ENCODE results near the gene ANGPTL1. TPM values are rescaled to one million over a fixed set of nuclear protein-coding genes. Genes with fewer than 3 reads are reported as not detected.

ANGPTL1 gene
- total and polyA plus RNA-seq, 4 donors = 0.93 to 11.2 (median 4.1) TPM

GRCh38 chr1:178899402-178899801, 28.5 kb upstream of the ANGPTL1 start:
- Histone ChIP-seq H3K27me3 (ENCODE audit: control insufficient read depth in 4 of 4, insufficient read depth in 4 of 4, low read length in 3 of 4) (no peaks in the 10 kb centered on the region), H3K4me1 (ENCODE audit: control insufficient read depth in 4 of 4, insufficient read depth in 4 of 4, low read length in 3 of 4) (no peaks in the 10 kb centered on the region), H3K4me3 (ENCODE audit: low read depth in 1 of 3, low read length in 3 of 3) (no peak overlapping the region), H3K9me3 (ENCODE audit: control insufficient read depth in 4 of 4, low read length in 3 of 4) (no peaks in the 10 kb centered on the region), H3K9ac (ENCODE audit: low read depth in 1 of 2, low read length in 2 of 2) (no peak overlapping the region), H3K36me3 (ENCODE audit: control insufficient read depth in 4 of 4, insufficient read depth in 3 of 4, low read depth in 1 of 4, low read length in 3 of 4) (peaks cover 0 to 2% (median under 1%) of the 10 kb centered on the region in 4 donors), H3K27ac (ENCODE audit: low read depth in 1 of 2, low read length in 2 of 2) (peak overlapping the region in 1 of 2 donors; percentile 8)
- no peak for DNase-seq (ENCODE audit: low spot score)
- TF ChIP-seq RXRA (IDR thresholded peaks at IDR 0.05) (no peak), MAX (IDR thresholded peaks at IDR 0.05) (no peak), TAF1 (conservative IDR thresholded peaks at IDR 0.05) (no peak), FOXA1 (IDR thresholded peaks at IDR 0.05) (no peak), ZBTB33 (IDR thresholded peaks at IDR 0.05) (no peak), HNF4A (conservative IDR thresholded peaks at IDR 0.05) (no peak), FOXA2 (IDR thresholded peaks at IDR 0.05) (no peak), REST (IDR thresholded peaks at IDR 0.05) (no peak), HNF4G (IDR thresholded peaks at IDR 0.05) (no peak), GABPA (IDR thresholded peaks at IDR 0.05 in 1 of 2, conservative IDR thresholded peaks at IDR 0.05 in 1 of 2) (no peak), YY1 (IDR thresholded peaks at IDR 0.05) (no peak), SP1 (IDR thresholded peaks at IDR 0.05) (no peak)
- 80% methylated on average over 2 of the region's 2 CpGs for WGBS

GRCh38 chr1:178898401-178898800, 27.5 kb upstream of the ANGPTL1 start:
- Histone ChIP-seq H3K27me3 (ENCODE audit: control insufficient read depth in 4 of 4, insufficient read depth in 4 of 4, low read length in 3 of 4) (no peaks in the 10 kb centered on the region), H3K9ac (ENCODE audit: low read depth in 1 of 2, low read length in 2 of 2) (no peak overlapping the region), H3K27ac (ENCODE audit: low read depth in 1 of 2, low read length in 2 of 2) (no peak overlapping the region), H3K4me3 (ENCODE audit: low read depth in 1 of 3, low read length in 3 of 3) (no peak overlapping the region), H3K36me3 (ENCODE audit: control insufficient read depth in 4 of 4, insufficient read depth in 3 of 4, low read depth in 1 of 4, low read length in 3 of 4) (peaks cover 1 to 7% (median 5%) of the 10 kb centered on the region in 4 donors), H3K9me3 (ENCODE audit: control insufficient read depth in 4 of 4, low read length in 3 of 4) (no peaks in the 10 kb centered on the region), H3K4me1 (ENCODE audit: control insufficient read depth in 4 of 4, insufficient read depth in 4 of 4, low read length in 3 of 4) (no peaks in the 10 kb centered on the region)
- no peak for DNase-seq (ENCODE audit: low spot score)
- TF ChIP-seq SP1 (IDR thresholded peaks at IDR 0.05) = no peak
- TF ChIP-seq HNF4A (conservative IDR thresholded peaks at IDR 0.05) = no peak
- TF ChIP-seq FOXA1 (IDR thresholded peaks at IDR 0.05) = no peak
- TF ChIP-seq JUND (IDR thresholded peaks at IDR 0.05) = no peak
- no peak for TF ChIP-seq FOXA2 (IDR thresholded peaks at IDR 0.05)
- no peak for TF ChIP-seq REST (IDR thresholded peaks at IDR 0.05)
- TF ChIP-seq MAX (IDR thresholded peaks at IDR 0.05) = no peak
- WGBS = 97% methylated on average over 1 of the region's 1 CpG
